ENCODE measurements around the gene ZNF710. TPM values are rescaled to one million over a fixed set of nuclear protein-coding genes. Genes with fewer than 3 reads are reported as not detected.

The ZNF710 gene
- total and polyA plus RNA-seq, 2 of the 13 experiments (the other 11 are each of a cell fraction or from before 2014, with no cell fraction given) = 4.7 to 20.6 TPM

DNA sequence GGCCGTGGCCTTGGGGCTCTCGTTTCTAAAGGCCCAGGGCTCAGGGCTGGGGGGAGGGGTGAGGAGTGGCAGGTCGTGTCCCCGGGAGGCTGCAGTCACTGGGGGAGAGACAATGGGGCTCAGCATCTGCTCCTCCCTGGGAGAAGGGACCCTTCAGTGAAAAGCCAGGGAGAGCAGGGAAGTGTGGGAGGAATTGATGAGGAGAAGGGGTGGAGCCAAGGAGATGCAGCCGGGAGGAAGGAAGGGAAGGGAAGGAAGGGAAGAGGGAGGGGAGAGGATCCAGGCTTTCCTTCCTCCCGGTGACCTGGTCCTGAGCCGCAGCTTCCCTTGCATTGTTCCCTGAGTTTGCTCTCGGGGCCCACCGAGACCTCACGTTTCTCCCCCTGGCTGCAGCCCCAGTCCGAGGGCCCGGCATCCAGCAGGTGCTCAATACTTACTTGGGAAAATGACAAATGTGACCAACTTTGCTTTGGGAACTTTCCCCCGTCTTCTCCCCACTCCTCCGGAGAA is 1.4 kb upstream of the ZNF710 start:
- Histone ChIP-seq H3K27ac (ENCODE audit: extremely low read length, insufficient read depth, low read length) (no peak overlapping the region), H3K79me2 (ENCODE audit: insufficient read depth, low read length) (peaks cover 26% of the 10 kb centered on the region), H3K9me3 (ENCODE audit: low read length) (no peaks in the 10 kb centered on the region), H2AFZ (ENCODE audit: low read length) (no peak overlapping the region), H3K4me3 (replicated peaks in 1 of 3; ENCODE audit: insufficient read depth in 1 of 3, low read depth in 2 of 3, low read length in 3 of 3) (peak overlapping the region; percentile 28 to 78 (median 73); a peak in 5 of 6 replicates), H3K36me3 (replicated peaks in 1 of 2; ENCODE audit: control insufficient read depth in 1 of 2, insufficient read depth in 2 of 2, low read length in 2 of 2) (no peaks in the 10 kb centered on the region), H4K20me1 (ENCODE audit: insufficient read depth, low read length) (no peaks in the 10 kb centered on the region), H3K4me2 (ENCODE audit: low read depth, low read length) (peak overlapping the region; percentile 87), H3K27me3 (ENCODE audit: control insufficient read depth in 1 of 2, insufficient read depth in 2 of 2, low read length in 2 of 2) (no peaks in the 10 kb centered on the region; a peak in 1 of 5 replicates), H3K4me1 (ENCODE audit: insufficient read depth, low read length) (peaks cover 56% of the 10 kb centered on the region), H3K9ac (ENCODE audit: insufficient read depth, low read depth, low read length) (peak overlapping the region; percentile 83)
- 12% methylated on average over 11 of the region's 14 CpGs for whole genome bisulfite sequencing (ENCODE audit: low lambda C conversion rate)
- no peak for DNase-seq (ENCODE audit: low spot score)
- no TSS peak for BruUV-seq (replicated peaks)
- FAIRE-seq = no peak
- POLR2A ChIA-PET = interaction anchor here (1.1 to 3.3 kb wide), 7 partner anchors 35 to 106 kb away, joined by 3 to 10 read pairs (median 5); partner anchors contain the start of genes AP3S2 and IDH2
- intact Hi-C loops (cut with micrococcal nuclease; ENCODE audit: unreplicated experiment) = loop anchor here (2.0 to 10.0 kb wide), 3 partner anchors 38 to 85 kb away; partner anchors contain the start of gene ARPIN
- CTCF ChIA-PET (ENCODE audit: low intra/inter-chr PET ratio, low total read pairs) = no interaction called here
- ATAC-seq = no peak
- in situ Hi-C loops (cut with HindIII; ENCODE audit: extremely low pct_ligation_motif_present, low pct_unique_long_range_greater_than_20kb) = loop anchor here (5.0 kb wide), 1 partner anchor 53 kb away; no protein-coding TSS in a partner anchor
- TF ChIP-seq KAT7 (CRISPR knock-in tag; IDR thresholded peaks at IDR 0.05; ENCODE audit: borderline replicate concordance) = no peak
- TF ChIP-seq, protein P1, sequence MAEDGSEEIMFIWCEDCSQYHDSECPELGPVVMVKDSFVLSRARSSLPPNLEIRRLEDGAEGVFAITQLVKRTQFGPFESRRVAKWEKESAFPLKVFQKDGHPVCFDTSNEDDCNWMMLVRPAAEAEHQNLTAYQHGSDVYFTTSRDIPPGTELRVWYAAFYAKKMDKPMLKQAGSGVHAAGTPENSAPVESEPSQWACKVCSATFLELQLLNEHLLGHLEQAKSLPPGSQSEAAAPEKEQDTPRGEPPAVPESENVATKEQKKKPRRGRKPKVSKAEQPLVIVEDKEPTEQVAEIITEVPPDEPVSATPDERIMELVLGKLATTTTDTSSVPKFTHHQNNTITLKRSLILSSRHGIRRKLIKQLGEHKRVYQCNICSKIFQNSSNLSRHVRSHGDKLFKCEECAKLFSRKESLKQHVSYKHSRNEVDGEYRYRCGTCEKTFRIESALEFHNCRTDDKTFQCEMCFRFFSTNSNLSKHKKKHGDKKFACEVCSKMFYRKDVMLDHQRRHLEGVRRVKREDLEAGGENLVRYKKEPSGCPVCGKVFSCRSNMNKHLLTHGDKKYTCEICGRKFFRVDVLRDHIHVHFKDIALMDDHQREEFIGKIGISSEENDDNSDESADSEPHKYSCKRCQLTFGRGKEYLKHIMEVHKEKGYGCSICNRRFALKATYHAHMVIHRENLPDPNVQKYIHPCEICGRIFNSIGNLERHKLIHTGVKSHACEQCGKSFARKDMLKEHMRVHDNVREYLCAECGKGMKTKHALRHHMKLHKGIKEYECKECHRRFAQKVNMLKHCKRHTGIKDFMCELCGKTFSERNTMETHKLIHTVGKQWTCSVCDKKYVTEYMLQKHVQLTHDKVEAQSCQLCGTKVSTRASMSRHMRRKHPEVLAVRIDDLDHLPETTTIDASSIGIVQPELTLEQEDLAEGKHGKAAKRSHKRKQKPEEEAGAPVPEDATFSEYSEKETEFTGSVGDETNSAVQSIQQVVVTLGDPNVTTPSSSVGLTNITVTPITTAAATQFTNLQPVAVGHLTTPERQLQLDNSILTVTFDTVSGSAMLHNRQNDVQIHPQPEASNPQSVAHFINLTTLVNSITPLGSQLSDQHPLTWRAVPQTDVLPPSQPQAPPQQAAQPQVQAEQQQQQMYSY (CRISPR knock-in tag; IDR thresholded peaks at IDR 0.05) = peak; percentile 63; the same call in 1 of the 2 replicates
- TF ChIP-seq, protein P2, sequence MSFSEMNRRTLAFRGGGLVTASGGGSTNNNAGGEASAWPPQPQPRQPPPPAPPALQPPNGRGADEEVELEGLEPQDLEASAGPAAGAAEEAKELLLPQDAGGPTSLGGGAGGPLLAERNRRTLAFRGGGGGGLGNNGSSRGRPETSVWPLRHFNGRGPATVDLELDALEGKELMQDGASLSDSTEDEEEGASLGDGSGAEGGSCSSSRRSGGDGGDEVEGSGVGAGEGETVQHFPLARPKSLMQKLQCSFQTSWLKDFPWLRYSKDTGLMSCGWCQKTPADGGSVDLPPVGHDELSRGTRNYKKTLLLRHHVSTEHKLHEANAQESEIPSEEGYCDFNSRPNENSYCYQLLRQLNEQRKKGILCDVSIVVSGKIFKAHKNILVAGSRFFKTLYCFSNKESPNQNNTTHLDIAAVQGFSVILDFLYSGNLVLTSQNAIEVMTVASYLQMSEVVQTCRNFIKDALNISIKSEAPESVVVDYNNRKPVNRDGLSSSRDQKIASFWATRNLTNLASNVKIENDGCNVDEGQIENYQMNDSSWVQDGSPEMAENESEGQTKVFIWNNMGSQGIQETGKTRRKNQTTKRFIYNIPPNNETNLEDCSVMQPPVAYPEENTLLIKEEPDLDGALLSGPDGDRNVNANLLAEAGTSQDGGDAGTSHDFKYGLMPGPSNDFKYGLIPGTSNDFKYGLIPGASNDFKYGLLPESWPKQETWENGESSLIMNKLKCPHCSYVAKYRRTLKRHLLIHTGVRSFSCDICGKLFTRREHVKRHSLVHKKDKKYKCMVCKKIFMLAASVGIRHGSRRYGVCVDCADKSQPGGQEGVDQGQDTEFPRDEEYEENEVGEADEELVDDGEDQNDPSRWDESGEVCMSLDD (CRISPR knock-in tag; IDR thresholded peaks at IDR 0.05; ENCODE audit: borderline replicate concordance) = peak; percentile 40; the same call in 1 of the 2 replicates
- TF ChIP-seq ZNF619 (CRISPR knock-in tag; IDR thresholded peaks at IDR 0.05) = no peak
- TF ChIP-seq SIX4 (CRISPR knock-in tag; IDR thresholded peaks at IDR 0.05) = no peak
- TF ChIP-seq, protein P3, sequence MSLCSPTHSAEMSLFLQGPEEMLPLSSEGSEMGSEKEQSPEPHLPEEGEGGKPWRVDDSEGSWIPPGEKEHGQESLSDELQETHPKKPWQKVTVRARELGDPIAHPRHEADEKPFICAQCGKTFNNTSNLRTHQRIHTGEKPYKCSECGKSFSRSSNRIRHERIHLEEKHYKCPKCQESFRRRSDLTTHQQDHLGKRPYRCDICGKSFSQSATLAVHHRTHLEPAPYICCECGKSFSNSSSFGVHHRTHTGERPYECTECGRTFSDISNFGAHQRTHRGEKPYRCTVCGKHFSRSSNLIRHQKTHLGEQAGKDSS (CRISPR knock-in tag; IDR thresholded peaks at IDR 0.05; ENCODE audit: borderline replicate concordance, low read depth) = 0 out of 2 replicates have a peak, but pooled peaks have one; percentile 36
- no peak for TF ChIP-seq ZNF607 (CRISPR knock-in tag; IDR thresholded peaks at IDR 0.05; ENCODE audit: borderline replicate concordance)
- no peak for TF ChIP-seq ZNF501 (CRISPR knock-in tag; IDR thresholded peaks at IDR 0.05)
- 0 out of 2 replicates have a peak, but pooled peaks have one; percentile 4 for TF ChIP-seq RARA (CRISPR knock-in tag; IDR thresholded peaks at IDR 0.05)
- no peak for TF ChIP-seq ZNF850 (CRISPR knock-in tag; conservative IDR thresholded peaks at IDR 0.05)
- no peak for TF ChIP-seq MIER2 (CRISPR knock-in tag; IDR thresholded peaks at IDR 0.05)
- no peak for TF ChIP-seq ZNF343 (CRISPR knock-in tag; IDR thresholded peaks at IDR 0.05)
- 0 out of 2 replicates have a peak, but pooled peaks have one; percentile 1 for TF ChIP-seq ZIK1 (CRISPR knock-in tag; IDR thresholded peaks at IDR 0.05; ENCODE audit: borderline replicate concordance, low read depth)
- 0 out of 2 replicates have a peak, but pooled peaks have one; percentile 18 for TF ChIP-seq SALL1 (CRISPR knock-in tag; IDR thresholded peaks at IDR 0.05)
- TF ChIP-seq ZKSCAN8 (CRISPR knock-in tag; IDR thresholded peaks at IDR 0.05; ENCODE audit: borderline replicate concordance) = peak; percentile 37; the same call in 1 of the 2 replicates
- no peak for TF ChIP-seq ZNF703 (CRISPR knock-in tag; IDR thresholded peaks at IDR 0.05; ENCODE audit: borderline replicate concordance)
- TF ChIP-seq ZNF563 (CRISPR knock-in tag; IDR thresholded peaks at IDR 0.05) = 0 out of 2 replicates have a peak, but pooled peaks have one; percentile 10

Measured in HepG2 (cell line).